H1 (cell line): ENCODE measurements around the gene CAPN9. TPM values are rescaled to one million over a fixed set of nuclear protein-coding genes. Genes with fewer than 3 reads are reported as not detected.

Source experiments
- CTCF ChIA-PET: fragments of 300-600 bp; sonication (Branson Sonifier 250); formaldehyde crosslinking; loops from one replicate; lab custom pipeline; 2021; ENCODE audit not compliant: partially characterized antibody; lab: Charles Lee
- POLR2A ChIA-PET: fragments of 300-600 bp; sonication (Branson Sonifier 250); formaldehyde crosslinking; loops from one replicate; lab custom pipeline; 2021; ENCODE audit warnings: inconsistent platforms; ENCODE audit not compliant: partially characterized antibody; lab: Charles Lee
- DNase-seq, 2 experiments: peaks; one replicate each; pipeline versions ENCODE4 v3.0.0 to v3.0.0-alpha.2; 2010 to 2022; ENCODE audit warnings: low spot score in 2 of 2, low read depth in 1 of 2, mixed read lengths in 1 of 2
- FAIRE-seq: peaks from 2 replicates; lab custom pipeline; 2011; peaks lifted over from hg19 to GRCh38; lab: Jason Lieb, UNC
- H2AFZ ChIP-seq: 2 replicates; pipeline ENCODE4 v1.8.1; 2012; ENCODE audit warnings: low read length, inconsistent platforms
- H2AK5ac ChIP-seq: 2 replicates; pipeline ENCODE4 v1.6.1; 2013; ENCODE audit warnings: low read depth, low read length
- H2BK120ac ChIP-seq: replicated peaks from 2 replicates; pipeline ENCODE3; 2013; ENCODE audit warnings: low read depth, low read length, inconsistent platforms
- H2BK12ac ChIP-seq: 2 replicates; pipeline ENCODE4 v1.6.1; 2013; ENCODE audit warnings: low read depth, low read length
- H2BK15ac ChIP-seq: 2 replicates; pipeline ENCODE4 v1.6.1; 2013; ENCODE audit warnings: low read length
- H2BK20ac ChIP-seq: 2 replicates; pipeline ENCODE4 v1.6.1; 2013; ENCODE audit warnings: low read length
- H2BK5ac ChIP-seq: 2 replicates; pipeline ENCODE4 v1.6.1; 2013; ENCODE audit warnings: low read depth, low read length
- H3K14ac ChIP-seq: 2 replicates; pipeline ENCODE4 v1.6.1; 2013; ENCODE audit warnings: inconsistent platforms; ENCODE audit not compliant: insufficient read length
- H3K18ac ChIP-seq: 2 replicates; pipeline ENCODE4 v1.6.1; 2013; ENCODE audit warnings: low read length; ENCODE audit errors: extremely low read depth
- H3K23ac ChIP-seq: 2 replicates; pipeline ENCODE4 v1.6.1; 2013; ENCODE audit warnings: inconsistent platforms; ENCODE audit not compliant: insufficient read length
- H3K23me2 ChIP-seq: 2 replicates; pipeline ENCODE4 v1.6.1; 2013; ENCODE audit warnings: low read depth, low read length
- H3K27ac ChIP-seq: 2 replicates; pipeline ENCODE4 v1.6.1; 2011; ENCODE audit warnings: low read depth, low read length, inconsistent platforms
- H3K27me3 ChIP-seq, 4 experiments: replicated peaks in 1 of 4; 1 replicate in 1 of 4; 2 replicates in 3 of 4; pipeline versions ENCODE4 v1.6.1 to v1.8.1; 2011 to 2013; ENCODE audit warnings: low read length in 3 of 4, mild to moderate bottlenecking in 3 of 4, inconsistent platforms in 2 of 4, mixed read lengths in 2 of 4, moderate library complexity in 1 of 4; ENCODE audit not compliant: control insufficient read depth in 3 of 4, insufficient read depth in 3 of 4; ENCODE audit errors: extremely low read depth in 1 of 4
- H3K36me3 ChIP-seq, 4 experiments: 2 replicates each; pipeline versions ENCODE4 v1.6.1 to v1.8.1; 2011 to 2013; ENCODE audit warnings: mild to moderate bottlenecking in 4 of 4, low read length in 3 of 4, moderate library complexity in 2 of 4, control low read depth in 1 of 4, inconsistent platforms in 1 of 4; ENCODE audit not compliant: insufficient read depth in 4 of 4, control insufficient read depth in 2 of 4
- H3K4ac ChIP-seq: replicated peaks from 2 replicates; pipeline ENCODE3; 2013; ENCODE audit warnings: low read length, low read depth, mixed read lengths, inconsistent platforms; ENCODE audit not compliant: insufficient read length
- H3K4me1 ChIP-seq, 4 experiments: replicated peaks in 1 of 4; 1 replicate in 1 of 4; 2 replicates in 3 of 4; pipeline versions ENCODE4 v1.6.1 to v1.8.1; 2011 to 2013; ENCODE audit warnings: low read length in 3 of 4, inconsistent platforms in 2 of 4, mixed read lengths in 1 of 4; ENCODE audit not compliant: insufficient read depth in 4 of 4, control insufficient read depth in 3 of 4
- H3K4me2 ChIP-seq, 2 experiments: 2 replicates each; pipeline versions ENCODE4 v1.6.1 to v1.8.1; 2011 to 2013; ENCODE audit warnings: low read depth in 2 of 2, low read length in 2 of 2, control low read depth in 1 of 2, inconsistent platforms in 1 of 2, mild to moderate bottlenecking in 1 of 2; ENCODE audit not compliant: insufficient read depth in 1 of 2
- H3K4me3 ChIP-seq, 4 experiments: fragments of 200-600, 300-600 bp in 1 of 4; sonication (generic), shearing (Covaris generic), sonication (Bioruptor Twin) in 1 of 4; 2 replicates each; pipeline versions ENCODE4 v1.5.1 to v1.8.1; 2011 to 2016; ENCODE audit warnings: low read length in 4 of 4, low read depth in 3 of 4, control low read depth in 2 of 4, inconsistent platforms in 2 of 4, mild to moderate bottlenecking in 2 of 4, mixed read lengths in 1 of 4, moderate library complexity in 1 of 4; ENCODE audit not compliant: insufficient read depth in 2 of 4; ENCODE audit errors: extremely low read depth in 1 of 4
- H3K56ac ChIP-seq: replicated peaks from 2 replicates; pipeline ENCODE3; 2013; ENCODE audit warnings: low read depth, mild to moderate bottlenecking, mixed read lengths, low read length, inconsistent platforms; ENCODE audit not compliant: insufficient read length
- H3K79me1 ChIP-seq: 2 replicates; pipeline ENCODE4 v1.6.1; 2013; ENCODE audit warnings: low read depth, low read length, control low read depth
- H3K79me2 ChIP-seq, 2 experiments: 2 replicates each; pipeline versions ENCODE4 v1.6.1 to v1.8.1; 2012 to 2013; ENCODE audit warnings: low read length in 2 of 2, mild to moderate bottlenecking in 2 of 2, inconsistent platforms in 1 of 2; ENCODE audit not compliant: insufficient read depth in 2 of 2, control insufficient read depth in 1 of 2
- H3K9ac ChIP-seq, 4 experiments: replicated peaks in 1 of 4; 1 replicate in 1 of 4; 2 replicates in 3 of 4; pipeline versions ENCODE4 v1.6.1 to v1.8.1; 2011 to 2013; ENCODE audit warnings: low read depth in 3 of 4, low read length in 3 of 4, control low read depth in 2 of 4, mild to moderate bottlenecking in 2 of 4, moderate library complexity in 2 of 4, inconsistent platforms in 1 of 4; ENCODE audit errors: extremely low read depth in 1 of 4
- H3K9me3 ChIP-seq, 2 experiments: 2 replicates each; pipeline versions ENCODE4 v1.6.1 to v1.8.1; 2012 to 2013; ENCODE audit warnings: mild to moderate bottlenecking in 2 of 2, moderate library complexity in 2 of 2, control low read depth in 1 of 2, inconsistent platforms in 1 of 2, low read depth in 1 of 2, low read length in 1 of 2, mixed read lengths in 1 of 2; ENCODE audit not compliant: insufficient read depth in 2 of 2
- H4K20me1 ChIP-seq, 2 experiments: replicated peaks in 1 of 2; 2 replicates each; pipeline versions ENCODE3 to v1.8.1; 2011 to 2013; ENCODE audit warnings: inconsistent platforms in 2 of 2, low read length in 2 of 2, mild to moderate bottlenecking in 1 of 2; ENCODE audit not compliant: insufficient read depth in 2 of 2, control insufficient read depth in 1 of 2
- H4K5ac ChIP-seq: 2 replicates; pipeline ENCODE4 v1.6.1; 2013; ENCODE audit warnings: low read length, low read depth, mixed read lengths, inconsistent platforms; ENCODE audit not compliant: insufficient read length
- H4K8ac ChIP-seq: 2 replicates; pipeline ENCODE4 v1.8.0; 2013; ENCODE audit warnings: mild to moderate bottlenecking, moderate library complexity, low read length, inconsistent platforms; ENCODE audit not compliant: insufficient read depth; ENCODE audit errors: extremely low read depth
- H4K91ac ChIP-seq: replicated peaks from 2 replicates; pipeline ENCODE3; 2013; ENCODE audit warnings: low read length, mixed read lengths, inconsistent platforms; ENCODE audit not compliant: insufficient read length
- BRCA1 ChIP-seq: IDR thresholded peaks from 2 replicates; pipeline ENCODE4 v1.6.1; 2012; ENCODE audit warnings: low read depth, low read length, improper control_type of control experiment
- JUN ChIP-seq: IDR thresholded peaks from 2 replicates; pipeline ENCODE4 v1.6.1; 2011; ENCODE audit warnings: low read depth, mild to moderate bottlenecking, improper control_type of control experiment, low read length
- JUND ChIP-seq: IDR thresholded peaks from 2 replicates; pipeline ENCODE4 v1.6.1; 2011; ENCODE audit warnings: mild to moderate bottlenecking, improper control_type of control experiment, low read length
- KDM1A ChIP-seq: fragments of 200-600, 300-600 bp; sonication (generic); IDR thresholded peaks from 2 replicates; pipeline ENCODE4 v1.7.1; 2016; ENCODE audit warnings: mild to moderate bottlenecking, low read length, borderline replicate concordance
- POLR2AphosphoS5 ChIP-seq: IDR thresholded peaks from 2 replicates; pipeline ENCODE4 v1.6.1; 2011; ENCODE audit warnings: low read depth, low read length
- RAD21 ChIP-seq, 2 experiments: IDR thresholded peaks in 1 of 2; conservative IDR thresholded peaks in 1 of 2; 2 replicates each; pipeline ENCODE4 v1.6.1; 2011; ENCODE audit warnings: low read depth in 2 of 2, low read length in 2 of 2, improper control_type of control experiment in 1 of 2, inconsistent platforms in 1 of 2, mild to moderate bottlenecking in 1 of 2, moderate library complexity in 1 of 2
- RFX5 ChIP-seq: IDR thresholded peaks from 2 replicates; pipeline ENCODE4 v1.6.1; 2011; ENCODE audit warnings: low read depth, low read length, improper control_type of control experiment, borderline replicate concordance
- SIX5 ChIP-seq: IDR thresholded peaks from 2 replicates; pipeline ENCODE4 v1.6.1; 2011; ENCODE audit warnings: mild to moderate bottlenecking, low read depth, low read length
- SP1 ChIP-seq: IDR thresholded peaks from 2 replicates; pipeline ENCODE4 v1.6.1; 2011; ENCODE audit warnings: low read depth, low read length
- SUZ12 ChIP-seq: fragments of 200-600 bp; sonication (generic); IDR thresholded peaks from 2 replicates; pipeline ENCODE4 v1.6.1; 2012; ENCODE audit warnings: mild to moderate bottlenecking, inconsistent platforms, low read length, moderate library complexity, mixed read lengths
- TBP ChIP-seq: IDR thresholded peaks from 2 replicates; pipeline ENCODE4 v1.6.1; 2011; ENCODE audit warnings: low read depth, low read length, improper control_type of control experiment
- TCF12 ChIP-seq: IDR thresholded peaks from 2 replicates; pipeline ENCODE4 v1.6.1; 2011; ENCODE audit warnings: low read depth, mild to moderate bottlenecking, low read length
- WGBS, 2 experiments: shearing (Covaris generic) in 1 of 2; methylation state at CpG; one replicate each; pipeline versions ENCODE4 v1.1.6 to v1.1.7; 2013 to 2015; ENCODE audit warnings: low lambda C conversion rate in 2 of 2, mixed read lengths in 2 of 2, inconsistent platforms in 1 of 2, low coverage in 1 of 2, missing lambda C conversion rate in 1 of 2; ENCODE audit not compliant: insufficient replicate concordance in 2 of 2, insufficient coverage in 1 of 2, insufficient read length in 1 of 2; ENCODE audit errors: extremely low coverage in 1 of 2, missing lambda C conversion rate in 1 of 2; 5-methylcytosine and 5-hydroxymethylcytosine counted together
- polyA plus RNA-seq, 7 experiments: library from polyadenylated mRNA; depleted of rRNA in 3 of 7; stranded (reverse) in 5 of 7; unstranded in 2 of 7; fragments of >200 nt in 5 of 7; fragments of 200-250 nt in 2 of 7; gene quantifications; 1 replicate in 5 of 7; 2 replicates in 1 of 7; 4 replicates in 1 of 7; pipeline versions ENCODE4 v1.2.1 to v1.2.3, GENCODE V29; 2011 to 2013; ENCODE audit warnings: missing spikeins in 2 of 7, mixed read lengths in 2 of 7
- total RNA-seq: library from RNA; stranded (reverse); fragmentation: NEBNext Ultra II Directional; extraction: Animal tissue kit (Norgen Biotek cat#: 25700); gene quantifications from 2 replicates; pipeline ENCODE4 v1.2.1, GENCODE V29; 2021
- TF ChIP-seq, protein P1 (sequence below): IDR thresholded peaks from 2 replicates; pipeline ENCODE4 v1.6.1; 2012; ENCODE audit warnings: inconsistent platforms

CAPN9 gene
- total and polyA plus RNA-seq, 2 of the 8 experiments (the other 6 are each of a cell fraction or from before 2014, with no cell fraction given) = 0.22 to 0.76 TPM

DNA sequence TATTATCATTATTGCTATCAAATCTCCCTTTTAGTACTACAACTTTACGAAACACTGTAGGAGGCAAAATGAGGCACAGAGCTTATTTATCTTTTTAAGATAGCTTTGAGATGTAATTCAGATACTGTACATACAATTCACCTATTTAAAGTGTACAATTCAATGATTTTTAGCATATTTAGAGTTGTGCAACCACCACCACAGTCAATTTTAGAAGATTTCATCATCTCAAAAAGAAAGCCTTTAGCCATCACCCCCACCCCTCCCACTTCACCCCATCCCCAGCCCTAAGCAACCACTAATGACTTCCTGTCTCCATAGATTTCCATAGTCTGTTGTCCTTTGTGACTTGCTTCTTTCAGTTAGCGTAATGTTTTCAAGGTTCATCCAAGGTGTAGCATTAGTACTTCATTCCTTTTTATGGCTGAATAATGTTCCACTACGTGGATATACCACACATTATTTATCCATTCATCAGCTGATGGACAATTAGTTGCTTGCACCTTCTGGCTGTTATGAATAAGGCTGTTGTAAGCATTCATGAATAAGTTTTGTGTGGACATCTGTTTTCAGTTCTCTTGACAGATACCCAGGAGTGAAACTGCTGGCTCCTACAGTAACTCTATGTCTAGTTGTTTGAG, 9.4 kb upstream of the CAPN9 start:
- no peak overlapping the region for H2BK5ac ChIP-seq
- H3K27me3 ChIP-seq = peaks cover 0 to 2% (median 0%) of the 10 kb centered on the region in 4 experiments; a peak in 2 of 7 replicates
- peaks cover 0 to 3% of the 10 kb centered on the region in 2 experiments; a peak in 1 of 4 replicates for H3K9me3 ChIP-seq
- no peak overlapping the region for H3K18ac ChIP-seq
- H3K23ac ChIP-seq = no peak overlapping the region
- no peaks in the 10 kb centered on the region for H4K20me1 ChIP-seq
- no peak overlapping the region for H2AFZ ChIP-seq
- ChIA-PET CTCF (interaction anchor here (1.1 kb wide), 1 partner anchor 9 kb away, joined by 3 read pairs; no protein-coding TSS in a partner anchor), POLR2A (interaction anchor here (1.2 kb wide), 1 partner anchor 22 kb away, joined by 4 read pairs; no protein-coding TSS in a partner anchor)
- FAIRE-seq (no peak), DNase-seq (no peak)
- H3K36me3 ChIP-seq = no peaks in the 10 kb centered on the region
- no peaks in the 10 kb centered on the region for H3K79me2 ChIP-seq
- H3K79me1 ChIP-seq = no peaks in the 10 kb centered on the region
- H2BK15ac ChIP-seq = no peak overlapping the region
- no peak overlapping the region for H3K27ac ChIP-seq
- no peaks in the 10 kb centered on the region for H3K4me1 ChIP-seq
- H3K14ac ChIP-seq = no peak overlapping the region
- 85% methylated on average over 3 of the region's 3 CpGs; no CpG with 5 or more reads in 1 of the 2 experiments for WGBS, 2 experiments
- H3K4me2 ChIP-seq = no peak overlapping the region
- no peak overlapping the region for H3K9ac ChIP-seq
- no peak overlapping the region for H3K56ac ChIP-seq
- no peak overlapping the region for H4K91ac ChIP-seq
- no peak overlapping the region for H3K4ac ChIP-seq
- H2AK5ac ChIP-seq = no peak overlapping the region
- no peak overlapping the region for H2BK12ac ChIP-seq
- H2BK20ac ChIP-seq = no peak overlapping the region
- no peak overlapping the region for H3K4me3 ChIP-seq
- H2BK120ac ChIP-seq = no peak overlapping the region
- H4K5ac ChIP-seq = no peak overlapping the region
- H3K23me2 ChIP-seq = no peaks in the 10 kb centered on the region
- H4K8ac ChIP-seq = no peak overlapping the region
- TF ChIP-seq RAD21 (IDR thresholded peaks at IDR 0.05 in 1 of 2, conservative IDR thresholded peaks at IDR 0.05 in 1 of 2; ENCODE audit: low read depth in 2 of 2, low read length in 2 of 2) (no peak), SUZ12 (no peak), TBP (no peak), POLR2AphosphoS5 (no peak), SIX5 (no peak), RFX5 (no peak), SP1 (no peak), JUN (no peak), KDM1A (no peak), BRCA1 (no peak), TCF12 (no peak), JUND (no peak)
- TF ChIP-seq, protein P1, sequence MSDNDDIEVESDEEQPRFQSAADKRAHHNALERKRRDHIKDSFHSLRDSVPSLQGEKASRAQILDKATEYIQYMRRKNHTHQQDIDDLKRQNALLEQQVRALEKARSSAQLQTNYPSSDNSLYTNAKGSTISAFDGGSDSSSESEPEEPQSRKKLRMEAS = no peak
